Mucosa of gallbladder (tissue), 1 donor: ENCODE data around the gene SLC38A8. TPM values are rescaled to one million over a fixed set of nuclear protein-coding genes. Genes with fewer than 3 reads are reported as not detected.

Experiments
- DNase-seq: peaks from one replicate; pipeline ENCODE4 v3.0.0-alpha.2; 2020; ENCODE audit warnings: low spot score
- total RNA-seq: library from RNA; stranded (reverse); gene quantifications from one replicate; pipeline ENCODE4 v1.2.1, GENCODE V29; 2021
- donor health status: DM: no; HTN: no; CAD: no.

SLC38A8 gene
- total RNA-seq, 1 donor from 2014 or later = not detected

DNA sequence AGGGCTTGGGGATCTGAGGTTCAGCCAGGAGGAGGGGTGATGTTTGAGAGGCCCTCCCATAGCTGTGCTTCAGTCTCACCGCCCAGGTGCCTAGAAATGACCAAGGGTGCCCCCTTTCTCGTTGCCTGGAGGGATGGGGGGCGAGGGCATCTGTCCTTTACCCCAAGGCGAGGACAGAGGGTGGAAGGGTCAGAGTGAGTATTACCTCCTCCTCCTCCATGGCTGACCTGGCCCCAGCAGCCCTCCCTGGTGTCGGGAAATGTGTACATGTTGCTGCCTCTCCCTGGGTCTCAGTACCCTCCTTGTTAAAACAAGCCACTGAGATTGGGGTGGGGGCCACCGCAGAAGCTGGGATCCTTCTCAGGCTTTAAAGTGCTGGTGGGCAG lies 72.2 kb downstream of the SLC38A8 start:
- DNase-seq = no peak

DNA sequence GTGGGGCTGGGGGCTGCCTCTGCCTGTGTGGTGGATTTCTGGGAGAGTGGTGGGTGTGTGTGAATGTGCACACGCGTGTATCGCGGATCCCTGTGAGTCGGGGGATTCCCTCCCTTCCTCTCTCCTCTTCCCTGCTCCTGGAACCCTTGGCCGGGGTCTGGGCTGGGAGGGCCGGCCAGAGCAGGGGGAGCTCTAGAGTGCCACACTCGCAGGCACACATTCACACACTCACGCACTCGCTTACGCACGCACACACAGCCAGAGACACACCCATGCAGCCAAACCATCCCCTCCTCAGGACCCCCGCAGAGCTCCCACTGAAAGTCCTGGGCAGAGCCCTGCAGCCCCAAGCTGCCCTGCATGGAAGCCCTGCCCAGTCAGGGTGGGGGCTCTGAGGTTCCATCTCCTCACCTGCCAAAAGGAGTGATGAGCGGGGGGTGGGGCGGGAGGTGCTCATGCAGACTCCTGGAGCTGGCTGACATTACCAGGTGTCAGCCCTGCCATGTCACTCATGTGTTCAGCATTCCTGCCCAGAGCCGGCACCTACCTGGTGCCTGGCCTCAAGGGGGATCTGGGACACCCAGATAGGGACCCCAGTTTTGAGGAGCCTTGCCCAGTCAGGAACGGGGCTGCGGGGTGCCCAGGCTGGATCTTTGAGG lies 72.7 kb downstream of the SLC38A8 start:
- no peak for DNase-seq

DNA sequence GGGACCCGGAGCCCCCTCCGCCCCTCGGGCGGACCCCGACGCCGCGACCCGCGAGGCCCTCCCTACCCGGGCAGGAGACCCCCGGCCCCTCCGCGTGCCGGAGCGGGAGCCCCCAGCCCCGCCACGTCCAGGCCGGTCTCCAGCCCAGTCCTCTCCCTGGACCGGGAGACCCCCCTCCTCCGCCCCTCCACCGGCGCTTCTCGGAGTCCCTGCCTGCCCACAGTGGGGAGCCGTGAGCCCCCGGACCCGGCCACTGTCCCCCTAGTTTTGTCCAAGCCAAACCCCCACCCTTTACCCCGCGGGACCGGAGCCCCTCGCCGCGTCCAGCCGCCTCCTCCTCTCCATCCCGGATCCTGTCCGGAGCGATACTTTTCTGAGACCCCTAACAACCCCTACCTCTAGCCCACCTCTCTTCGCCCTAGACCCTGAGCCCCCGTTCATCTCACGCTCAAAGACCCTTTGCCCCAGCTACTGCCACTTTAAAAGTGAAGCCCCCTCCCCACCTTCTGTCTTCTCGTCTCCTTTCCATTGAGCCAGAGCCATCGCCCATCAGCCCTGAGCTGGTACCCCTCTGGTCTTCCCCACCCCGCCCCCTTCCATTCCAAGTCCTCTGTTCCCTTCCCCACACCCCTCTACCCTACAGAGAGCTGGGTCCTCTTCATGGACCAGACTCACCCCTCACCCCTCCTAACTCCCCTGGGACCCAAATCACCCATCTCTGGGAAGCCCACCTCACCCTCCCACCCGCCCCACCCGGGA lies 73.5 kb downstream of the SLC38A8 start:
- DNase-seq = no peak

DNA sequence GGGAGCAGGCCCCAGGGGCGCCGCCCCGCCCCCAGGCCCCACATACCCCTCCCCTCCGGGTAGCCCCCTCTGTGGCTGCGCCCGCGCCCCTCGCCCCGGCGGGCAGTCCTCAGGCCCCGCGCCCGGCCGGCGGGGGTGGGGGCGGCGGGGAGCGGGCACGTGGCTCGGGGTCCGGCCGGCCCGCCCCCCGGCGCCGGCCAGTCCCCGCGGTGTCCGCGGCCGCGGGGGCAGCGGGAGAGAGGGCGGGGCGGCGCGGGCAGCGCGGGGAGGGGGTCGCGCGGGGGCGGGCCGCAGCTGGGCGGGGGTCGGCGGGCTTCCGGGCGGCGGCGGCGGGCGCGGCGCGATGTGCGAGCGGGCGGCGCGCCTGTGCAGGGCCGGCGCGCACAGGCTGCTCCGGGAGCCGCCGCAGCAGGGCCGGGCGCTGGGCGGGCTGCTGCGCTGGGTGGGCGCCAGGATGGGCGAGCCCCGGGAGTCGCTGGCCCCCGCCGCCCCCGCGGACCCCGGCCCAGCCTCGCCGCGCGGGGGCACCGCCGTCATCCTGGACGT lies 74.2 kb downstream of the SLC38A8 start:
- DNase-seq = no peak

DNA sequence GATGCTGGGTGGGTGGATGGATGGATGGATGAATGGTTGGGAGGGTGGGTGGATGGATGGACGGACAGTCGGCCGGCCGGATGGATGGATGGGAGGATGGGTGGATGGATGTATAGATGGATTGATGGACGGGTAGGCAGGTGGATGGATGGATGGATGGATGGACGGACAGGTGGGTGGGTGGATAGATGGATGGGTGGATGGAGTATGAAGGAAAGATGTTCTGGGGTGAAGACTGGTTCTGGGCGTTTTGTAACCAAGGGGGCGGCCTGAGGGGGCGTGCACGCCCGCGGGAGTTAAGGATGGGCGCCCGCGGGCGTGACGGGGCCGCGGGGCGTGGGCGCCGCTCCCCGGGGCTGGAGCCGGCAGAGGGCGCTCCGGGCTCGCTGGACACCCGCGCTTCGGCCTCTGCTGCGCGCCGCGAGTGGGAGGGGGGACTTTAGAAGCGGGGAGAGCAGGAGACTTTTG lies 74.7 kb downstream of the SLC38A8 start, which contains the start of gene NECAB2:
TSS of gene NECAB2 (plus strand) at position 407 of the 468 bp plus-strand sequence. CDS start 405 bp downstream, outside the sequence.
- DNase-seq = no peak

DNA sequence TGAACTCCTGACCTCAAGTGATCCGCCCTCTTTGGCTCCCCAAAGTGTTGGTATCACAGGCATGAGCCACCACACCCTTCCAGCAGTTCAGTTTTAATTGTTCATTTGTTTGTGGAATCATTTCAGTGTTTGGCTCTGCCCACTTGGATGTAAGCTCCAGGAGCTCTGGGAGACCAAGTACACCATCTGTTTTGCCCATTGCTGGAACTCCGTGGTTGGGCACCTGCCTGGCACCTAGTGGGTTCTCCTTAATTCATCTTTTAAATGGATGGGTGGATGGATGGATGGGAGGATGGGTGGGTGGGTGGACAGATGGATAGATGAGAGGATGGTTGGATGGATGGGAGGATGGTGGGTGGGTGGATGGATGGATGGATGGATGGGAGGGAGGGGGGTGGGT lies 75.5 kb downstream of the SLC38A8 start:
- DNase-seq = no peak

DNA sequence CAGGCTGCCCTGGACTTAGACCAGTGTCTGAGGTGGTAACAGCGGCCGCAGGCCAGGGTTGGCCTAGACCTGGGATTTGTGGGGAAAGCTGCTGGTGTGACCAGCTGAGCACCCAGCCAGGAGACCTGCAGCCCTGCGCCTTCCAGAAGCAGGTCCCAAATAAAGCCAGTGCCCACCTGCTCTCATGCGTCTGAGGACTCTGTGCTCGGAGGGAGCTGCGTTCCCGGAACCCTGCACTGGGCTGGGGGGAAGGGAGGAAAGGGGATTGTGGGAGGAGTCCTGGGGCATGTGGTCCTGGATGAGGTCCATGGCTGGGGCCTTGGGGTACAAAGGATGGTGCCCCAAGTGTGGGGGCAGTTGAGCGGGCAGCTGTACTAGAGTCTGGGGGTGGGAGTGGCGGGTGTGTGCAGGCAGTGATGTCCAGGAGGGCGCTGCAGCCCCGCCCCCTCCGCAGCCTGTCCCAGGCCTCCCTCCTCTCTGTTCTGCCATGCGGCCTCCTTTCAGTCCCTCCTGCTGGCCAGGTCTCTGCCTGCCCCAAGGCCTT lies 76.4 kb downstream of the SLC38A8 start:
- DNase-seq = no peak

DNA sequence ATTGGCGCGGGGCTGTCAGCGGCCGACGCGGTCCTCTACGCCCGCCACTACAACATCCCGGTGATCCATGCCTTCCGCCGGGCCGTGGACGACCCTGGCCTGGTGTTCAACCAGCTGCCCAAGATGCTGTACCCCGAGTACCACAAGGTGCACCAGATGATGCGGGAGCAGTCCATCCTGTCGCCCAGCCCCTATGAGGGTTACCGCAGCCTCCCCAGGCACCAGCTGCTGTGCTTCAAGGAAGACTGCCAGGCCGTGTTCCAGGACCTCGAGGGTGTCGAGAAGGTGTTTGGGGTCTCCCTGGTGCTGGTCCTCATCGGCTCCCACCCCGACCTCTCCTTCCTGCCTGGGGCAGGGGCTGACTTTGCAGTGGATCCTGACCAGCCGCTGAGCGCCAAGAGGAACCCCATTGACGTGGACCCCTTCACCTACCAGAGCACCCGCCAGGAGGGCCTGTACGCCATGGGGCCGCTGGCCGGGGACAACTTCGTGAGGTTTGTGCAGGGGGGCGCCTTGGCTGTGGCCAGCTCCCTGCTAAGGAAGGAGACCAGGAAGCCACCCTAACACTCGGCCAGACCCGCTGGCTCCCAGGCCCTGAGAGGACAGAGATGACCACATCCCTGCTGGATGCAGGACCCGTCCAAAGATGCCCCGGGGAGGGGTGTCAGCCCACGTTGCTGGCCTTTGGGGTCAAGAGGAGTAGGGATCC lies 77.0 kb downstream of the SLC38A8 start:
- DNase-seq = no peak

DNA sequence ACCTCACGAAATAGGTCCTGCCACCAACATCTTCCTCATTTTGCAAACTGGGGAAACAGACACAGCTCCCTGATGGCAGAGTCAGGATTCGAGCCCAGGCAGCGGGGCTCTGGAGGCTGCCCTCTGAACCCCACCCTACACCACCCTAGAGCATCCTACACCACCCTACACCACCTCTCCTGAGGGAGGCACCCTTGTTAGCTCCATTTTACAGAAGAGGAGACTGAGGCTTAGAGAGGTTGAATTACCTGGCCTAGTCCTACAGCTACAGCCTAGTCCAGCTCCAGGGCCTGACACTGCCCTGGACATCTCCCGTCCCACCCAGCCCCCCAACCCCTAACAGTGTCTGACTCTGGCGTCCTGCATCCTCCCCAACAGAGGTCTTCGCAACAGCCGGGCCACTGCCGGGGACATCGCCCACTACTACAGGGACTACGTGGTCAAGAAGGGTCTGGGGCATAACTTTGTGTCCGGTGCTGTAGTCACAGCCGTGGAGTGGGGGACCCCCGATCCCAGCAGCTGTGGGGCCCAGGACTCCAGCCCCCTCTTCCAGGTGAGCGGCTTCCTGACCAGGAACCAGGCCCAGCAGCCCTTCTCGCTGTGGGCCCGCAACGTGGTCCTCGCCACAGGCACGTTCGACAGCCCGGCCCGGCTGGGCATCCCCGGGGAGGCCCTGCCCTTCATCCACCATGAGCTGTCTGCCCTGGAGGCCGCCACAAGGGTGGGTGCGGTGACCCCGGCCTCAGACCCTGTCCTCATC lies 77.7 kb downstream of the SLC38A8 start:
- no peak for DNase-seq

DNA sequence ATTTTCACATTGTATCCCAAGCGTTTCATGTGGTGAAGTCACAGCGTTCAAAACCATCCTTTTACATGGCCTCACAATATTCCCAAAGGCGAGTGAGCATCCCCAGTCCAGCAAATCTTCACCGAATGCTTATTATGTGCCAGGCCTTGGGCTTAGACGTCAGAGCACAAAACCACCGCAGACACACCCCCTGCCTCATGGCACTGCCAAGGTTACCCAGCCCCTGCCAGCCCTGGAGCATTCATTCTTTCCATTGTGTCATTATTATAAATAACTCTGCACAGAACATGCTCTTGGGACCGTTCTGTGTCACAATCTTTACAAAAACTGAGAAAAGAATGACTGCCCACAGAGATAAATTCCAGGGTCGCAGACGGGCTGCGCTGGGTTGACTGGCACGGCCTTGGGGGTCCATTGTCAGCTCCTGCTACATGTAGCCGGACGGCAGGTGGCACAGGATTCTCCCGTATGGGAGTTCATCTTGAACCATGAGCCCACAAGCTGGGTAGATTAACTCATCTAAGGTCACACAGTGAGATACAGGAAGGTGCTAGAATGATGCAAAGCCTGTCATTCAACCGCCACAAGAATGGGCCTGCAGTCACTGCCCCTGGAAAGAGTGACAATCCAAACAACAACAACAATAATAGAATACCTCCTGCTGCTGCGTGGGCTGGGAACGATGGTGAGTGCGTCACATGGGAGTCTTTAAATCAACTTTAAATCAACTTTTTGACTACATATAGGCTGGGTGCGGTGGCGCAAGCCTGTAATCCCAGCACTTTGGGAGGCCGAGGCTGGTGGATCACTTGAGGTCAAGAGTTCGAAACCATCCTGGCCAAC lies 79.1 kb downstream of the SLC38A8 start:
- no peak for DNase-seq

DNA sequence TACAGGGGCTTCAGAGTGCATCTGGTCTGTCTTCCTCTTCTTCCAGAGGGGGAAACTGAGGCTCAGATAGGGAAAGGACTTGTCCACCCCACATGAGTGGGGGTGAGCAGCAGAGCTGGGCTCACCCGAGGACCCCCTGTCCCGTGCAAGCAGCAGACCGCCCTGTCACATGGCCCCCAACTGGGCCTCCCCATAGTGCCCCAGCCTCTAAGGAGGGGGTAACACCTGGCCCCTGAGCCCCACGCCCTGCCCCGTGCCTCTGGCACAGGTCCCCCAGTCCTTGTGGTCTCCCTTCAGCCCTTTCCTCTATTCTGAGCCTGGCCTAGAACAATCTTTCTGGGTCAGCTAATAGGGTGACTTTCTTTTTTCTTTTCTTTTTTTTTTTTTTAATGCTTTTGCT lies 81.0 kb downstream of the SLC38A8 start:
- DNase-seq = no peak

DNA sequence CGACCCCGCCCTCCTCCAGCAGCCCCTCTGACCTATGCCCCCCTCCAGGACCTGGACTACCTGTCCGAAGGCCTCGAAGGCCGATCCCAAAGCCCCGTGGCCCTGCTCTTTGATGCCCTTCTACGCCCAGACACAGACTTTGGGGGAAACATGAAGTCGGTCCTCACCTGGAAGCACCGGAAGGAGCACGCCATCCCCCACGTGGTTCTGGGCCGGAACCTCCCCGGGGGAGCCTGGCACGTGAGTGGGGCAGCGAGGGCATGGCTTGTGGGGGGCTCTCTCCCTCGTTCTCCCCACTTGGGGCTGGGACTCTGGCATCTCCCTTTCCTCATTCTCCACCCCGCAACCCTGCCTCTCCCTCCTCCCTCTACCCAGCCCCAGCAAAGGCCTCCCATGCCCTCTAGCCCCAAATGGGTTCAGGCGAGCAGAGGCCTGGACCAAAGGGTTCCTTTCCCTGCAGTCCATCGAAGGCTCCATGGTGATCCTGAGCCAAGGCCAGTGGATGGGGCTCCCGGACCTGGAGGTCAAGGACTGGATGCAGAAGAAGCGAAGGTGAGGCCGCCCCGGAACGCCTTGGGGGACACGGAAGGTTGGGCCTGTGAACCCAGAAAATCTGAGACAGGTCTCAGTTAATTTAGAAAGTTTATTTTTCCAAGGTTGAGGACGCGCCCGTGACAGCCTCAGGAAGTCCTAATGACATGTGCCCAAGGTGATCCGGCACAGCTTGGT lies 81.9 kb downstream of the SLC38A8 start:
- DNase-seq = no peak

Other genes with a start within 250 kb of the SLC38A8 start
- gene HSBP1, start 234.8 kb downstream of the SLC38A8 start, total RNA-seq = 104 TPM
- 11.6 TPM for gene MLYCD, start 143.7 kb downstream of the SLC38A8 start, total RNA-seq
- gene OSGIN1, start 89.6 kb downstream of the SLC38A8 start, total RNA-seq = 22.4 TPM
- 0.29 TPM for gene NECAB2, start 74.6 kb downstream of the SLC38A8 start, total RNA-seq
- gene MBTPS1, start 74.1 kb upstream of the SLC38A8 start, total RNA-seq = 87.6 TPM
- gene HSDL1, start 102.4 kb upstream of the SLC38A8 start, total RNA-seq = 16.3 TPM
- 0.46 TPM for gene DNAAF1, start 102.5 kb upstream of the SLC38A8 start, total RNA-seq
- gene TAF1C, start 144.3 kb upstream of the SLC38A8 start, total RNA-seq = 56.5 TPM
- gene ADAD2, start 148.4 kb upstream of the SLC38A8 start, total RNA-seq = 0.60 TPM
- not detected for gene KCNG4, start 197.2 kb upstream of the SLC38A8 start, total RNA-seq